ENCODE measurements around the gene DOK5.

The DOK5 gene

DNA sequence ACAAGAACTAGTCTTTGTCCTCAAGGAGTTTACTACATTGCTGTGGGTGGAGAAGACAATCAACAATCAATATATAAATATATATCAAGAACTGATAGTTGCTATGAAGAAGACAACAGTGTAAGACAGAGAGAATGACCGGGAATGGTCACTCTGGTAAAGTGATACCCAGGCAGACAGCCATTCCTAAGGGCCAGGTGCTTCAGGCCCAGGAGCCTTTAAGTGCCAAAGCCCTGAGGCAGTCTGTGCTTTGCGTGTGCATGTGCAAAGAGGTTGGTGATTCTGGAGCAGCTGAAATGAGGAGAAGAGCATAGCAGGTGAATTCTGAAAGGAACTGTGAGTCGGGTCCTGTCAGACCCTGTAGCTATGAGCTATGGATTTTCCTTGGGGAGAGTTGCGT, 154.2 kb downstream of the DOK5 start:
- Histone ChIP-seq H3K9me2 (replicated peaks; ENCODE audit: low read depth, low read length) (no peaks in the 10 kb centered on the region), H3K4me2 (ENCODE audit: low read depth, low read length, poor library complexity, severe bottlenecking) (no peak overlapping the region), H3K4me3 (ENCODE audit: low read length, poor library complexity, severe bottlenecking) (no peak overlapping the region), H3K4me1 (ENCODE audit: insufficient read depth, low read length, poor library complexity, severe bottlenecking) (no peaks in the 10 kb centered on the region), H4K20me1 (ENCODE audit: insufficient read depth, low read length, poor library complexity, severe bottlenecking) (no peaks in the 10 kb centered on the region), H3K36me3 (ENCODE audit: insufficient read depth, low read length) (no peaks in the 10 kb centered on the region), H2AFZ (ENCODE audit: low read length) (no peak overlapping the region), H3K27me3 (ENCODE audit: insufficient read depth, low read length, poor library complexity, severe bottlenecking) (no peaks in the 10 kb centered on the region), H3K9me3 (ENCODE audit: insufficient read depth, low read depth, low read length) (no peaks in the 10 kb centered on the region), H3K79me2 (ENCODE audit: insufficient read depth, low read length) (no peaks in the 10 kb centered on the region), H3F3A (ENCODE audit: low read depth) (no peaks in the 10 kb centered on the region), H3K9ac (ENCODE audit: low read depth, low read length, poor library complexity, severe bottlenecking) (no peak overlapping the region)
- TF ChIP-seq, protein P1, sequence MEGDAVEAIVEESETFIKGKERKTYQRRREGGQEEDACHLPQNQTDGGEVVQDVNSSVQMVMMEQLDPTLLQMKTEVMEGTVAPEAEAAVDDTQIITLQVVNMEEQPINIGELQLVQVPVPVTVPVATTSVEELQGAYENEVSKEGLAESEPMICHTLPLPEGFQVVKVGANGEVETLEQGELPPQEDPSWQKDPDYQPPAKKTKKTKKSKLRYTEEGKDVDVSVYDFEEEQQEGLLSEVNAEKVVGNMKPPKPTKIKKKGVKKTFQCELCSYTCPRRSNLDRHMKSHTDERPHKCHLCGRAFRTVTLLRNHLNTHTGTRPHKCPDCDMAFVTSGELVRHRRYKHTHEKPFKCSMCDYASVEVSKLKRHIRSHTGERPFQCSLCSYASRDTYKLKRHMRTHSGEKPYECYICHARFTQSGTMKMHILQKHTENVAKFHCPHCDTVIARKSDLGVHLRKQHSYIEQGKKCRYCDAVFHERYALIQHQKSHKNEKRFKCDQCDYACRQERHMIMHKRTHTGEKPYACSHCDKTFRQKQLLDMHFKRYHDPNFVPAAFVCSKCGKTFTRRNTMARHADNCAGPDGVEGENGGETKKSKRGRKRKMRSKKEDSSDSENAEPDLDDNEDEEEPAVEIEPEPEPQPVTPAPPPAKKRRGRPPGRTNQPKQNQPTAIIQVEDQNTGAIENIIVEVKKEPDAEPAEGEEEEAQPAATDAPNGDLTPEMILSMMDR (conservative IDR thresholded peaks at IDR 0.05; ENCODE audit: low read length): no peak
- no peak for TF ChIP-seq EZH2phosphoT487 (IDR thresholded peaks at IDR 0.05; ENCODE audit: borderline replicate concordance)

DNA sequence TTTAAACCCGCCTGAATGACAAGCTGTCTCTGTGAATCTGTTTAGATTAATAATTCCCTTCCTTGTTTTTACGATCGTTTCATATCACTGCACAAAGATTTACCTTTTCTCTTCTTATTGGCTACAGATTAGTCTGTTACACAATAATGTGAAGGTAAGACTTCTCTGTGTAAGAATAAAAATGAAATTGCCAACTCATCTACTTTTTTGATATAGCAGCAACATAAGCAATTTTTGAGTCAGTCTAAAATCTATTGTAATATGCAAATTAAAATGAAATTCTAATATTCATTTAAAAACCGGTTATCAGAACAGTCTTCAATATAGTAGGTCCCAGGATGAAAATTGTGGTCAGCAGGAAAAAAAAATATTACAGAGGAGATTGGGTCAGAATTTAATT, 155.2 kb downstream of the DOK5 start:
- no peak overlapping the region for H3K9ac ChIP-seq (ENCODE audit: low read depth, low read length, poor library complexity, severe bottlenecking)
- H3K9me3 ChIP-seq (ENCODE audit: insufficient read depth, low read depth, low read length): no peaks in the 10 kb centered on the region
- H3K27me3 ChIP-seq (ENCODE audit: insufficient read depth, low read length, poor library complexity, severe bottlenecking): no peaks in the 10 kb centered on the region
- no peak overlapping the region for H3K4me3 ChIP-seq (ENCODE audit: low read length, poor library complexity, severe bottlenecking)
- no peaks in the 10 kb centered on the region for H3K79me2 ChIP-seq (ENCODE audit: insufficient read depth, low read length)
- no peak overlapping the region for H2AFZ ChIP-seq (ENCODE audit: low read length)
- H4K20me1 ChIP-seq (ENCODE audit: insufficient read depth, low read length, poor library complexity, severe bottlenecking): no peaks in the 10 kb centered on the region
- H3K4me1 ChIP-seq (ENCODE audit: insufficient read depth, low read length, poor library complexity, severe bottlenecking): no peaks in the 10 kb centered on the region
- no peaks in the 10 kb centered on the region for H3F3A ChIP-seq (ENCODE audit: low read depth)
- H3K9me2 ChIP-seq (replicated peaks; ENCODE audit: low read depth, low read length): no peaks in the 10 kb centered on the region
- TF ChIP-seq EZH2phosphoT487 (IDR thresholded peaks at IDR 0.05; ENCODE audit: borderline replicate concordance): no peak
- TF ChIP-seq, protein P1 (conservative IDR thresholded peaks at IDR 0.05; ENCODE audit: low read length): no peak
- no peak overlapping the region for H3K4me2 ChIP-seq (ENCODE audit: low read depth, low read length, poor library complexity, severe bottlenecking)
- no peaks in the 10 kb centered on the region for H3K36me3 ChIP-seq (ENCODE audit: insufficient read depth, low read length)

DNA sequence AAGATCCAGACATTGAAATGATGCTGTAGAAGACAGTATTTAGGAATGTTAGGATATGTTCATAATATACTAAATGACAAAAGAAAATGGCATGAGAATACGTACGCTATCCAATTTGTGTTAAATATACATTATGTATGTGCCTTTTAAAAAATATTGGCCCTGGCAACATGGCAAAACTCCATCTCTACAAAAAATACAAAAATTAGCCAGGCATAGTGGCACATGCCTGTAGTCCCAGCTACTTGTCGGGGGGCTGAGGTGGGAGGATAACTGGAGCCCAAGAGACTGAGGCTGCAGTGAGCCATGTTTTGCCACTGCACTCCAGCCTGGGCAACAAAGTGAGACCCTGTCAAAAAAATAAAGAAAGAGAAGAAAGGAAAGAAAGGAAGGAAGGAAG, 155.7 kb downstream of the DOK5 start:
- no peak overlapping the region for H3K4me3 ChIP-seq (ENCODE audit: low read length, poor library complexity, severe bottlenecking)
- no peaks in the 10 kb centered on the region for H4K20me1 ChIP-seq (ENCODE audit: insufficient read depth, low read length, poor library complexity, severe bottlenecking)
- H3K9ac ChIP-seq (ENCODE audit: low read depth, low read length, poor library complexity, severe bottlenecking): no peak overlapping the region
- no peaks in the 10 kb centered on the region for H3F3A ChIP-seq (ENCODE audit: low read depth)
- no peak overlapping the region for H2AFZ ChIP-seq (ENCODE audit: low read length)
- H3K79me2 ChIP-seq (ENCODE audit: insufficient read depth, low read length): no peaks in the 10 kb centered on the region
- TF ChIP-seq, protein P1 (conservative IDR thresholded peaks at IDR 0.05; ENCODE audit: low read length): no peak
- TF ChIP-seq EZH2phosphoT487 (IDR thresholded peaks at IDR 0.05; ENCODE audit: borderline replicate concordance): no peak
- H3K27me3 ChIP-seq (ENCODE audit: insufficient read depth, low read length, poor library complexity, severe bottlenecking): no peaks in the 10 kb centered on the region
- H3K4me2 ChIP-seq (ENCODE audit: low read depth, low read length, poor library complexity, severe bottlenecking): no peak overlapping the region
- no peaks in the 10 kb centered on the region for H3K9me3 ChIP-seq (ENCODE audit: insufficient read depth, low read depth, low read length)
- no peaks in the 10 kb centered on the region for H3K36me3 ChIP-seq (ENCODE audit: insufficient read depth, low read length)
- H3K9me2 ChIP-seq (replicated peaks; ENCODE audit: low read depth, low read length): no peaks in the 10 kb centered on the region
- no peaks in the 10 kb centered on the region for H3K4me1 ChIP-seq (ENCODE audit: insufficient read depth, low read length, poor library complexity, severe bottlenecking)

Data from Loucy (cell line).